Keratinocyte (primary cell): ENCODE data around the gene ZBTB4. TPM values are rescaled to one million over a fixed set of nuclear protein-coding genes. Genes with fewer than 3 reads are reported as not detected.

ENCODE experiments used
- DNase-seq: peaks from one replicate; pipeline ENCODE4 v3.0.0-alpha.2; 2011; ENCODE audit warnings: low read depth, missing footprints, low spot score
- FAIRE-seq: peaks from 2 replicates; lab custom pipeline; 2011; peaks lifted over from hg19 to GRCh38; lab: Jason Lieb, UNC
- H2AFZ ChIP-seq: 2 replicates; pipeline ENCODE4 v1.6.0; 2012; ENCODE audit warnings: low read length, control low read depth, inconsistent platforms; ENCODE audit not compliant: control insufficient read depth
- H3K27ac ChIP-seq: 2 replicates; pipeline ENCODE4 v1.5.1; 2011; ENCODE audit warnings: low read length; ENCODE audit not compliant: control insufficient read depth, insufficient read depth
- H3K27me3 ChIP-seq: 3 replicates; pipeline ENCODE4 v1.6.0; 2011; ENCODE audit warnings: low read length; ENCODE audit not compliant: control insufficient read depth, insufficient read depth; ENCODE audit errors: extremely low read depth
- H3K36me3 ChIP-seq, 2 experiments: 2 replicates in 1 of 2; 3 replicates in 1 of 2; pipeline ENCODE4 v1.5.1; 2011; ENCODE audit warnings: low read length in 2 of 2, mild to moderate bottlenecking in 1 of 2; ENCODE audit not compliant: control insufficient read depth in 2 of 2, insufficient read depth in 2 of 2; ENCODE audit errors: extremely low read depth in 1 of 2
- H3K4me1 ChIP-seq: 3 replicates; pipeline ENCODE4 v1.5.1; 2011; ENCODE audit warnings: low read length; ENCODE audit not compliant: control insufficient read depth, insufficient read depth; ENCODE audit errors: extremely low read depth
- H3K4me2 ChIP-seq: 3 replicates; pipeline ENCODE4 v1.6.0; 2011; ENCODE audit warnings: low read depth, low read length; ENCODE audit not compliant: control insufficient read depth, insufficient read depth; ENCODE audit errors: extremely low read depth
- H3K4me3 ChIP-seq, 3 experiments: fragments of 200-600 bp in 1 of 3; sonication (generic) in 1 of 3; 2 replicates in 2 of 3; 3 replicates in 1 of 3; pipeline ENCODE4 v1.5.1; 2011 to 2016; ENCODE audit warnings: low read length in 3 of 3, mild to moderate bottlenecking in 3 of 3, control low read depth in 2 of 3, inconsistent platforms in 1 of 3, low read depth in 1 of 3, mixed read lengths in 1 of 3, mixed run types in 1 of 3, moderate library complexity in 1 of 3; ENCODE audit not compliant: control insufficient read depth in 2 of 3, insufficient read depth in 2 of 3; ENCODE audit errors: extremely low read depth in 1 of 3
- H3K79me2 ChIP-seq: 2 replicates; pipeline ENCODE4 v1.6.0; 2012; ENCODE audit warnings: low read length; ENCODE audit not compliant: control insufficient read depth, insufficient read depth
- H3K9ac ChIP-seq: 3 replicates; pipeline ENCODE4 v1.6.0; 2011; ENCODE audit warnings: low read length; ENCODE audit not compliant: control insufficient read depth, insufficient read depth; ENCODE audit errors: extremely low read depth
- H3K9me1 ChIP-seq: 3 replicates; pipeline ENCODE4 v1.6.0; 2011; ENCODE audit warnings: low read length; ENCODE audit not compliant: control insufficient read depth, insufficient read depth; ENCODE audit errors: extremely low read depth
- H3K9me3 ChIP-seq: 2 replicates; pipeline ENCODE4 v1.5.1; 2012; ENCODE audit warnings: low read depth, low read length; ENCODE audit not compliant: control insufficient read depth
- H4K20me1 ChIP-seq: 3 replicates; pipeline ENCODE4 v1.6.0; 2011; ENCODE audit warnings: low read length; ENCODE audit not compliant: control insufficient read depth, insufficient read depth; ENCODE audit errors: extremely low read depth
- EZH2 ChIP-seq: IDR thresholded peaks from one replicate; pipeline ENCODE4 v1.6.1; 2012; ENCODE audit warnings: inconsistent platforms, mild to moderate bottlenecking, low read length, moderate library complexity
- dilution Hi-C: fragments of 300-500 bp; cut with MboI; formaldehyde crosslinking; loops from one replicate; pipeline ENCODE4 v1.7.0; 2020; ENCODE audit warnings: low sequenced_read_pairs; ENCODE audit not compliant: extremely low pct_ligation_motif_present
- polyA plus RNA-seq, 5 experiments: library from polyadenylated mRNA; depleted of rRNA in 3 of 5; stranded (reverse) in 3 of 5; stranded (forward) in 1 of 5; unstranded in 1 of 5; fragments of >200 nt; gene quantifications; 1 replicate in 1 of 5; 2 replicates in 3 of 5; 3 replicates in 1 of 5; pipeline versions ENCODE4 v1.2.1 to v1.2.3, GENCODE V29; 2011 to 2012; ENCODE audit warnings: missing spikeins in 2 of 5, low read depth in 1 of 5, low replicate concordance in 1 of 5
- TF ChIP-seq, protein P1 (sequence below), 3 experiments: IDR thresholded peaks in 1 of 3; conservative IDR thresholded peaks in 1 of 3; optimal IDR thresholded peaks in 1 of 3; 2 replicates in 2 of 3; 3 replicates in 1 of 3; pipeline versions ENCODE3 to v1.5.1; 2011; ENCODE audit warnings: low read length in 3 of 3, mild to moderate bottlenecking in 3 of 3, moderate library complexity in 2 of 3, control low read depth in 1 of 3, inconsistent platforms in 1 of 3; ENCODE audit not compliant: insufficient read depth in 2 of 3; ENCODE audit errors: extremely low read depth in 1 of 3

Gene ZBTB4
- polyA plus RNA-seq, 1 donor (not counting 4 experiments of a cell fraction or from before 2014, with no cell fraction given), result 20.9 TPM

DNA sequence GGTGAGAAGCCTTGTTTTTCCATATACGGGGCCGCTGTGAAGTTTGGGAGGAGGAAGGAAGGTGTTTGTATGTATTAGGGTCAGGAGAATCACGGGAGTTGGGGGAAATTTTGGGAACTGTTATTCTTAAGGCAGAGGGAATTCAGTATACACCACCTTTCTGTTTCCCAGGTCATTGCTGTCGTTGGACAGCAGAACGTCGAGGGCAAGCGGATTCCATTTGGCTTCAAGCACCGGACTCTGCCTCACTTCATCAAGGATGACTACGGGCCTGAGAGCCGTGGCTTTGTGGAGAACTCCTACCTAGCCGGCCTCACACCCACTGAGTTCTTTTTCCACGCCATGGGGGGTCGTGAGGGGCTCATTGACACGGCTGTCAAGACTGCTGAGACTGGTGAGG is 22.3 kb upstream of the ZBTB4 start:
- H3K4me2 ChIP-seq, result no peak overlapping the region
- dilution Hi-C loops, result no loop called here
- no peaks in the 10 kb centered on the region for H3K9me3 ChIP-seq
- peaks cover 9% of the 10 kb centered on the region for H3K79me2 ChIP-seq
- TF ChIP-seq, protein P1, sequence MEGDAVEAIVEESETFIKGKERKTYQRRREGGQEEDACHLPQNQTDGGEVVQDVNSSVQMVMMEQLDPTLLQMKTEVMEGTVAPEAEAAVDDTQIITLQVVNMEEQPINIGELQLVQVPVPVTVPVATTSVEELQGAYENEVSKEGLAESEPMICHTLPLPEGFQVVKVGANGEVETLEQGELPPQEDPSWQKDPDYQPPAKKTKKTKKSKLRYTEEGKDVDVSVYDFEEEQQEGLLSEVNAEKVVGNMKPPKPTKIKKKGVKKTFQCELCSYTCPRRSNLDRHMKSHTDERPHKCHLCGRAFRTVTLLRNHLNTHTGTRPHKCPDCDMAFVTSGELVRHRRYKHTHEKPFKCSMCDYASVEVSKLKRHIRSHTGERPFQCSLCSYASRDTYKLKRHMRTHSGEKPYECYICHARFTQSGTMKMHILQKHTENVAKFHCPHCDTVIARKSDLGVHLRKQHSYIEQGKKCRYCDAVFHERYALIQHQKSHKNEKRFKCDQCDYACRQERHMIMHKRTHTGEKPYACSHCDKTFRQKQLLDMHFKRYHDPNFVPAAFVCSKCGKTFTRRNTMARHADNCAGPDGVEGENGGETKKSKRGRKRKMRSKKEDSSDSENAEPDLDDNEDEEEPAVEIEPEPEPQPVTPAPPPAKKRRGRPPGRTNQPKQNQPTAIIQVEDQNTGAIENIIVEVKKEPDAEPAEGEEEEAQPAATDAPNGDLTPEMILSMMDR (optimal IDR thresholded peaks at IDR 0.05 in 1 of 3, IDR thresholded peaks at IDR 0.05 in 1 of 3, conservative IDR thresholded peaks at IDR 0.05 in 1 of 3; ENCODE audit: extremely low read depth in 1 of 3, insufficient read depth in 2 of 3, low read length in 3 of 3), result no peak
- FAIRE-seq, result no peak
- peaks cover 63 to 64% of the 10 kb centered on the region in 2 experiments for H3K36me3 ChIP-seq
- no peak overlapping the region for H3K9ac ChIP-seq
- no peak overlapping the region for H3K4me3 ChIP-seq
- H4K20me1 ChIP-seq, result peaks cover 4% of the 10 kb centered on the region
- no peaks in the 10 kb centered on the region for H3K9me1 ChIP-seq
- H3K27ac ChIP-seq, result no peak overlapping the region
- H3K27me3 ChIP-seq, result no peaks in the 10 kb centered on the region
- DNase-seq, result no peak
- H2AFZ ChIP-seq, result no peak overlapping the region
- no peaks in the 10 kb centered on the region for H3K4me1 ChIP-seq

DNA sequence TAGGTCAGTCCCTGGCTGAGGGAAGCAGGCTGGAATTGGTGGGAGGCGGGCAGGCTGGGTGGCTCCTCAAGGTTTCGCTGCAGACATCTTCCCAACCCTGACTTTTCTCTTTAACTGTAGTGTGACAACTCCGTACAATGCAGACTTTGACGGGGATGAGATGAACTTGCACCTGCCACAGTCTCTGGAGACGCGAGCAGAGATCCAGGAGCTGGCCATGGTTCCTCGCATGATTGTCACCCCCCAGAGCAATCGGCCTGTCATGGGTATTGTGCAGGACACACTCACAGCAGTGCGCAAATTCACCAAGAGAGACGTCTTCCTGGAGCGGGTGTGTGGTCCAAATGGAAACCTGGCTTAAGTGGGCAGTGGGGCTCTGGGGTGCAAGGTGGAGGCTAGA is 19.7 kb upstream of the ZBTB4 start:
- Histone ChIP-seq H3K27ac (no peak overlapping the region), H3K27me3 (no peaks in the 10 kb centered on the region), H3K9ac (no peak overlapping the region), H3K9me1 (no peaks in the 10 kb centered on the region), H3K4me1 (no peaks in the 10 kb centered on the region), H3K4me3 (no peak overlapping the region), H3K4me2 (no peak overlapping the region), H2AFZ (no peak overlapping the region), H3K79me2 (peaks cover 33% of the 10 kb centered on the region), H4K20me1 (peaks cover 13% of the 10 kb centered on the region), H3K9me3 (no peaks in the 10 kb centered on the region), H3K36me3 (peaks cover 73 to 75% of the 10 kb centered on the region in 2 experiments)
- FAIRE-seq, result no peak
- DNase-seq, result no peak
- TF ChIP-seq, protein P1 (optimal IDR thresholded peaks at IDR 0.05 in 1 of 3, IDR thresholded peaks at IDR 0.05 in 1 of 3, conservative IDR thresholded peaks at IDR 0.05 in 1 of 3; ENCODE audit: extremely low read depth in 1 of 3, insufficient read depth in 2 of 3, low read length in 3 of 3), result no peak
- TF ChIP-seq EZH2, result no peak
- dilution Hi-C loops, result no loop called here
